Activated CD4-positive, CD25-positive, alpha-beta regulatory T cell treated with anti-CD3 and anti-CD28 coated beads, Interleukin-2, amount 50 U/mL, for 24 hours (primary cell): Measurements from ENCODE around the gene RAB40C.
A peak's percentile ranks its signal among the peaks of the same experiment; 100 is the strongest.
"Not testable (repeated sequence)": the region's sequence is repeated elsewhere in the genome, so short reads cannot be mapped to it uniquely, and the experiment has no call there.

Experiments used
- ATAC-seq, 2 donors: fragments of 150-1000 bp; cut with Tn5 transposase; one replicate each; pipeline ENCODE4 v1.10.0; 2021; ENCODE audit warnings: mild to moderate bottlenecking in 1 of 2, moderate library complexity in 1 of 2

RAB40C gene

DNA sequence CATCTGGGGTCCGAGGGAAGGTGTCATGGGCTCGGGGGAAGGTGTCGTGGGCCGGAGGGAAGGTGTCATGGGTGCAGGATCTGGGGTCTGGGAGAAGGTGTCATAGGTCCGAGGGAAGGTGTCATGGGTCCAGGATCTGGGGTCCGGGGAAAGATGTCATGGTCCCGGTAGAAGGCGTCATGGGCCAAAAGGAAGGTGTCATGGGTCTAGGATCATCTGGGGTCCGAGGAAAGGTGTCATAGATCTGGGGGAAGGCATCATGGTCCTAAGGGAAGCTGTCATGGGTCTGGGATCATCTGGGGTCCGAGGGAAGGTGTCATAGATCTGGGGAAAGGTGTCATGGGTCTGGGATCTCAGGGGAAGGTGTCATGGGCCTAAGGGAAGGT lies 942 bp downstream of the RAB40C start:
- no peak for ATAC-seq

DNA sequence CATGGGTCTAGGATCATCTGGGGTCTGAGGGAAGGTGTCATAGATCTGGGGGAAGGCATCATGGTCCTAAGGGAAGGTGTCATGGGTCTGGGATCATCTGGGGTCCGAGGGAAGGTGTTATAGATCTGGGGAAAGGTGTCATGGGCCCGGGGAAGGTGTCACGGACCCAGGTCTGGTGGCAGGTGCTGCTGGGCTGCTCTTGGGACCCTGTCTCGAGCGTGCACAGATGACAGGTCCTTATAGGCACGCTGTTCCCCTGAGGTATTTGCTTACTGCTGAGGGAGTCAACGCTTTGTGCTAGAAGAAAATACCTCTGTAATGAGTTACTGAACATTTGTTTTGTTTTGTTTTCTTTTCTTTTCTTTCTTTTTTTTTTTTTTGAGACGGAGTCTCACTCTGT lies 1.4 kb downstream of the RAB40C start:
- no peak for ATAC-seq

DNA sequence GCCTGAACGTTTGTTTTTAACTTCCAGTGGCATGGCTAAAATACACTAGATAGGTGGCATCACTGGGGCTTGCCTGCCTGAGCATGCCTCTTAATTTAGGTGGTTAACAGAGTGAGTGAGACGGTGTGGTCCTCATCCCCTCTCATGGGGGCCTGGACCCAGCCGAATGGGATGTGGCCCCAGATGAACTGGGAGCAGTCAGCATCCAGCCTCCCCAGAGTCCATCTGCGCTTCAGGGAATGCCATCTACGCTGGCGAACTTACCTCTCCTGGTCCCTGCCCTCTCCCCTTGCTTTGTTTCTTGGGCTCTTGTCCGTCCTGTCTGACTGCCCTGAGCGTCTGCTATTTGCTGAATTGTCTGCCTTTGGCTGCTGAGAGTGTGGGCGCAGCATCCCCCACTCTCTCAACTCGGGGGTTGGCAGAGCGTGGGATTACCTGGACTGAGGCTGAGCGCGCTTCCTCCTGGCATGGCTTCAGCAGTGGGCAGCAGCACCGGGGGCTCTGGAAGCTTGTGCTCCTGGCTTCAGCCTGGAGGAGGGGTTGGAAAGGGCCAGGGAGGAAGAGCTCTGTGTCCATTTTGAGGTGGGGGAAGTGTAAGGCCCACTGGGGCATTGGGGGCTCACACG lies 2.1 kb downstream of the RAB40C start:
- no peak for ATAC-seq

DNA sequence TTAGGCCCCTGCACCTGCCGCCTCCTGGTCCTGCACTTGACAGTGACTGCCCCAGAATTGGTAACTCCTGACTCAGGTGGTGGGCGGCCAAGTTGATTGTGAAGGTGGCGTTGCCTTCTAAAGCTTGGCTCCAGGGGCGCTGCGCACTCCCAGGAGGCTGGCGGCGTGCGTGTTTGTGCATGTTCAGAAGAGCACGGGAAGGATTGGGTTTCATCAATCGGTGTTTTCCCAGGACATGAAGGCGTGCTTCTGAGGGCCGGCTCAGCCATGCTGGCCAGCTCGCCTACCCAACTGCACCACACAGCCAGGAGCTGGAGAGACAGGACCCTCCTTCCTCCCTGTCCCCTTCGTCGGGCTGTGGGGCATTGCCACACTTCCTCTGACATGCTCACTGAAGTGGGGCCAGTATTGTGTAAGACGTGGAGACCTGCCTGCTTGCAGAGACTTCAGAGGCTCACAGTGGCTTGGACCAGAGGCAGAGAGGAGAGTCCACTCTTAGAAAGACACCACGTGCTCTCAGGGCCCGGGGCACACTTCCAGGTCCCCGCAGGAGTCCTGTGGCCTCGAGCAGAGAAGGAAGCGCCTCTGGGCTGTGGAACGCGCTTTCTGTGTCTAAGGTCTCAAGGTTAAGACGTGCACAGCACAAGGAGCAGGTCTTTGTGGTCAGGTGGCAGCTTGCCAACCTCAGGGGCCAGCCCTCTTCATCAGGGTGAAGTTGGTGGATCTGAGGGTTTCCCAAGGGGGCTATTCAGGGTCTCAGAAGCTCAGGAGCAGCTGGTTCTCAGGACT lies 2.8 kb downstream of the RAB40C start:
- ATAC-seq = no peak

DNA sequence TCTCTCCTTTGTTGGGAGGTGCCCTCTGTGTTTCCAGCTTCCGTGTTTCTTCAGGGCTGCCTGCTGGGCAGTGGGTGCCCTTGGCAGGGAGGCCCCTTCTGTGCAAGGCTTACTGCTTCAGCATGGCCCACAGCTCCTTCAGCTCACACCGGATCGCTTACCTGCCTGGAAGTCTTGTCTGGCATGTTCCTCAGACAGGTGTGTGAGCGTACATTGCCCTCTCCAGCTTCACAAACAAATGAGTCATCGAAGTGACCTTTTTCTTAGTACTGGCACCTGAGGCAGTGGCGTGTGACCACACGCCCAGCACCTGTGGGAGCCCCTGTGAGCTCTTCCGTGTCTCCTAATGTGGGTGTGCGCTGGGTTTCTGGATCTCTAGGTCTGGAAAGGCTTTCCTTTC lies 3.5 kb downstream of the RAB40C start:
- ATAC-seq = no peak

DNA sequence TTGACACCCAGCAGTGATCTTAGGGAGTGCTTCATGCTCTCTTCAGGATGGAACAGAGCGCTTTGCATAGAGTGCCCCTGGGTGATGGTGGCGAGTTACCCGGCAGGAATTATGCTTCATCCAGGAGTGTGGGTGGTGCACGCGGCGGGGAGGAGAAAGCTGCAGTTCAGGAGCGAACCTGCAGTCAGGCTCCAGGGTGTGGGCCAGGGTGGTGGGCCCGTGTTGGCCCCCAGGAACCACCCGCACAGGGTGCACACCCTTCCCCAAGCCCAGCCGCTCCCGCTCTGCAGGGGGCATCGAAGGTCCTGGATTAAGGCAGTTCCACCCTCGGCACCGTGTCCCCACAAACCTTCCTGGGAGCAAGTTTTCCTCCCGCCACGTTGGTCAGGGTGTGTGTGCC lies 3.9 kb downstream of the RAB40C start:
- ATAC-seq = no peak

DNA sequence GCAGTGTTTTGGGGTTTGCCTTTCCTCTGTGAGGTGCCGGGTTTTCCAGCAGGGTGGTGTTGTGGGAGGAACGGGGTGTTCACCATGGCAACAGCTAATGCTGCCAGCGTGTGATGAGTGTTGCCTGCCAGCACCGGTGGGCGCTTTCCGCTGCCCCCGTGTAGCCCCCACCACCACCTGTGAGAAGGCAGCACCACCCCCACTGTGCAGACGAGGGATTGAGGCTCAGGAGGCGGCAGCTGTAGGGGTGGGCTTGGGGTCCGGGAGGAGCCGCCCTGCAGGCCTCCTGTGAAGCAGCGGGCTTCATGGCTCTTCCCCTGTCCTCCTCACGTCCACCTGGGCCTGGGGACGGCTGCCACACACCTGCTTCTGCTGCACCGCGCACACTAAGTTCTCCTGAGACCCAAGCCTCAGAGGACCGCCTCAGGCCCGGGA lies 5.2 kb downstream of the RAB40C start:
- ATAC-seq = no peak

DNA sequence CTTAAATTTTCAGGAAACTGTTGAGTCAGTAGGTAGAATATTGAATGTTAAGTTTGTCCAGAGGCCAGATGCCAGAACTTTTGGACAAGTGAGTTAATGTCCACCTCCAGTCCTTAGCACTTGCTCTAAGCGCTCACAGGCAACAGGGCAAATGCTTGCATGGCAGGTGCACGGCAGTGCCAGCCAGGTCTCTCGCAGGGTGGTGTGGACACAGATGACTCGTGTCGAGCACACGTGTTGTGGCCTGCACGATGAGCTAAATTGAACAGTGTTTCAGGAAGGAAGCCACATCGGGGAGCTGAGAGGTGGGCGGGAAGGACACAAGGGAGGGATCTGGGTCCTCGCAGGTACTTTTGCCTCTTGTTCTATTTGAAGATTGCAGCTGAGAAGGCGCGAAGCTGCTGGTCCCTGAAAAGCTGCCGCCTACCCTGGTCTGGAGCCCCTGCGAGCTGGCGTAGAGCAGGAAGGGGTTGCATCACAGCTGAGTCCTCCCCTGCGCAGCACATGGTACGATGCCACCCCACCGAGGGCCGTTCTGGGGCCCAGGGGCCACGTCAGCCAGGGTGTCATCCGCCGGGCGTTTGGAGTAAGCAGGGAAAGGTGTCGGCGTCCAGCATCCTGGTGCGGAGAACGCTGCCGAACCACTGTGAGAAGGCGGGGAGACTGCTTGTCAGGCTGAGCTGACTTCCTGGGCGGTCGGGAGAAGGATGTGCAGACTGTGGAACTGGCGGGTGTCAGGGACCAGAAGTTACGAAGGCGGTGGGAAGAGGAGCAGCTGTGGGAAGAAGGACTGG lies 6.3 kb downstream of the RAB40C start:
- ATAC-seq = no peak

DNA sequence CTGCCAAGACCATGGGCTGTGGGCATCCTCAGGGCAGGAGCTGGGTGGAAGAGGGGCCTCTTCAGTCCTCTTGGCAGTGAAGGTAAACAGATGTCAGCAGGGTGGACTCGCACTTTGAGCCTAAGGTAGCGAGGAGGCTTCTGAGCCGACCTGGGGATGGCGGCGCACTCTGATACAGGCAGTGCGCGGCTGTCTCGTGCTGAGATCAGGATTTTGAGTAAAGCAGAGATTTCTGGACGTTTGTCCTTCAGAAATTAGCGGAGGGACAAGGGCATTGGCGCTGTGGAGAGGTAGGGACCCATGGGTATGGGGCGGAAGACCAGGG lies 6.8 kb downstream of the RAB40C start:
- no peak for ATAC-seq

DNA sequence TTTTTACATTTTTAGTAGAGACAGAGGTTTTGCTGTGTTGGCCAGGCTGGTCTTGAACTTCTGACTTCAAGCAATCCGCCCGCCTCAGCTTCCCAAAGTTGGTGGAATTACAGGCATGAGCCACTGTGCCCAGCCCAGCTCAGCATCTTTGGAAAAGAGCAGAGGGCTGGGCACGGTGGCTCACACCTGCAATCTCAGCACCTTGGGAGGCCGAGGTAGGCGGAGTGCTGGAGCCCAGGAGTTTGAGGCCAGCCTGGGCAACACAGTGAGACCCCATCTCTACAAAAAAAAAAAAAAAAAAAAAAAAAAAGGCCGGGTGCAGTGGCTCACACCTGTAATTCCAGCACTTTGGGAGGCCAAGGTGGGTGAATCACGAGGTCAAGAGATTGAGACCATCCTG lies 7.8 kb downstream of the RAB40C start:
- not testable (repeated sequence) for ATAC-seq

DNA sequence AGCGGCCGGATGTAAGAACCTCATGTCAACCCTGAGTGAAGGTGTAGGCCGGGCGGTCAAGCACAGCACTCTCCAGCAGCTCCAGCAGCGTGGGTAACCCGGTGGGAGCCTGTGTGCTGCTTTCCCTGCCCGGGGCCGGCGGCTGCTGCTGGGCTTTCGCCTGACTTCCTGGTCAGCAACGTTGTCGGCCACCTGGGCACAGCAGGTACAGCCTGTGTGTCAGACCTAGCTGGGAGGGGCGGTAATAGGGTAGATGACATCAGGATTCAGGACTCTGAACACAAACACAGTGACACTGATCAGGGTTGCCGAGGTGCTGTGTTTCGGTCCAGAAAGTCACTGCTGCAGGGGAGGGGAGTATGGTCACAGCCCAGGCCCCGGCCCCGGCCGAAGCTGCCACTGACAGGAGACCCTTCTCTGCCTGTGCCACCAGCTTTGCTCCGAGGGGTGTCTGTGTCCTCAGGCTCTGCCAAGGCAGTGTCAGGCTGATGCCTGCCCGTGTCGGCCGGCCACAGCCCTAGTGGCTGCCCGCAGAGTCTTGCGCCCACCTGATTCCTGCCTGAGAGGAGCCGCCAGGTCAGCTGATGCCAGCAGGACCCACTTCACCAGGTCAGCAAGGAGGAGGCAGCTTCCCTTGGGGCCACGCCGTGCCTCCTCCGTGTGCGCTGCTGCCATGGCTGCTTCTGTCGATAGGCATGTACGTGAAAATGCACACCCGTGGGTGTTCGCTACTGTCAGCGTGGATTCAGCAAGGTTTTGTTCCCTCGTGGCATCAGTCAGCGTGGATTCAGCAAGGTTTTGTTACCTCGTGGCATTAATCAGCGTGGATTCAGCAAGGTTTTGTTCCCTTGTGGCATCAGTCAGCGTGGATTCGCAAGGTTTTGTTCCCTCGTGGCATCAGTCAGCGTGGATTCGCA lies 9.2 kb downstream of the RAB40C start:
- no peak for ATAC-seq

DNA sequence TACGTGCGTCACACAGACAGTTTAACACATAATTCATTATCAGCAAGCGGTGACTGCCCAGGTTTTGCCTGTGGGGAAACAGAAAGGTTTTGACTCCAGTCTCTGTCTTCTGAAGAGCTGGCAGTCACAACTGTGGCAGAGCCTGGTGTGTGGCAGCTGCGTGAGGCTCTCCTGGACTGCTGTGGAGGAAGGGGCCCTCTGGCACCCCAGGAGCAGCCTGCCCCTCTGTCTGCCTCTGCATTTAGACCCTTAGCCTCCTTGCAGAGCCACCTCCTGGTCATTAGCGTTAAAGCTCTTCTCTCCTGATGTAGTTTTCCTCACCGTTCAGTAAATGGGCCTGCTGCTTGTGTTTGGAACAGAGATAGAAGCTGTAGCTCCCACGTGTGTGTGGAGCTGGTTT lies 10.9 kb downstream of the RAB40C start:
- no peak for ATAC-seq

DNA sequence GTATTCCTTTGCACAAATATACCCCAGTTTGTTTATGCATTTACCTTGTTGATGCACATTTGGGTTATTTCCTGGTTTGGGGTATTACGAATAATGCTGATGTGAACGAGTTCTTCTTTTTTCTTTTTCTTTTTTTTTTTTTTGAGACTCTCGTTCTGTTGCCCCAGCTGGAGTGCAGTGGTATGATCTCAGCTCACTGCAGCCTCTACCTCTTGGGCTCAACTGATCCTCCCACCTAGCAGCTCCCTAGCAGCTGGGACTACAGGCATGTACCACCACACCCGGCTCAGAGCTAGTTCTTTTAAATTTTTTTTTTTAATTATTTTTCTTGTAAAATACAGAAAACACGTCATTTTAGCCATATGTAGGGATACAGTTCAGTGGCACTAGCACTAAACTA lies 14.1 kb downstream of the RAB40C start:
- no peak for ATAC-seq

DNA sequence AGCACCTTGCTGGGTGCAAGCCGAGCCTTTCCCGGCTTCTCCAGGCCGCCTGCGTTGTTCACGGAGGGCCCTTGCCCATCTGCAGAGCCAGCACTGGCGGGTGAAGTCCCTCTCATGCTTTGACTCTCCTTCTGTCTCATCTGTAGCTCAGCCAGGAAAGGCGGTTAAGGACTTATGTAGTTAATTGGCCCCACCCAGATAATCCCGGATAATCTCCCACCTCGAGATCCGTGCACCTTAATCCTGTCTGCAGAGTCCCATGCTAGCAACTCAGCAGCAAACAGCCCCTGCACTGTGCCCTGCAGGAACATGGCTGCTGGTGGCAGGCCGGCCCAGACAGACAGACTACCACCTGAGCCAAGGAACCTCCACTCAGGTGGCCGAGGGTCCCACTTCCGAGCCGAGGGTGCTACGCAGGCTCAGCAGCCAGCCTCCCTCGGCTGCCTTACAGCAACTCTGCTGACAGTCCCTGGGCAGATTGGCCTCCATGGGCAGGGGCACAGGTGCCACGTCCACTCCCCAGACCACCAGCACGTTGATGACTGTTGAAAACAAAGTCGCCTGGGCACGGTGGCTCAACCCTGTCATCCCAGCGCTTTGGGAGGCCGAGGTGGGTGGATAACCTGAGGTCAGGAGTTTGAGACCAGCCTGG lies 16.9 kb downstream of the RAB40C start:
- no peak for ATAC-seq

DNA sequence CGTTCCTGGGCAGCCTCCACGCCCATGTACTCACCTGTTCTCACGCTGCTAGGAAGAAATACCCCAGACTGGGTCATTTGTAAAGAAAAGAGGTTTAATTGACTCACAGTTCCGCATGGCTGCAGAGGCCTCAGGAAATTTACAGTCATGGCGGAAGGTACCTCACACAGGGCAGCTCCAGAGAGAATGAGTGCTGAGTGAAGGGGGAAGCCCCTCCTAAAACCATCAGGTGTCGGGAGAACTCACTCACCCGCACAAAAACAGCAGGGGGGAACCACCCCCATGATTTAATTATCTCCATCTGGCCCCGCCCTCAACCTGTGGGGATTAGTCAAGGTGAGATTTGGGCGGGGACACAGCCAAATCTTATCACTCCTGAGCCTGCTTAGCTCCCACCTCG lies 18.2 kb downstream of the RAB40C start:
- ATAC-seq = peak; percentile 97 to 98

DNA sequence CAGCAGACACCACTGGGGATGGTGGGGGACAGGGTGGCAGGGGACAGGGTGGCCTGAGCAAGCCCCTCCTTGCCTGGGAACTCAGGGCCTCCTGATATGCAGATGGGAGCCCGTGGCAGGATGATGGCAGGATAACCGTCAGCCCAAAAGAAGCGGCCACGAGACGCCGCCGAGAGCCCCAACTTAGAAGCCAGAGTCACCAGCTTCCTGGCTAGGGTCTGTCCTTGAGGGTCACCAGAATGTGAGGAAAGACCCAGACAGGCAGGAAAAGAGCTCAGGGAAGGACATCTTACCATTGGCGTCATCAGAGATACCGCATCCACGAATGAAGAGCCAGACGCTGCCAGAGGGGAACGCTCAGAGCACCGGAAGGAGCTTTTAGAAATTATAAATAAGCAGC lies 19.4 kb downstream of the RAB40C start:
- no peak for ATAC-seq

DNA sequence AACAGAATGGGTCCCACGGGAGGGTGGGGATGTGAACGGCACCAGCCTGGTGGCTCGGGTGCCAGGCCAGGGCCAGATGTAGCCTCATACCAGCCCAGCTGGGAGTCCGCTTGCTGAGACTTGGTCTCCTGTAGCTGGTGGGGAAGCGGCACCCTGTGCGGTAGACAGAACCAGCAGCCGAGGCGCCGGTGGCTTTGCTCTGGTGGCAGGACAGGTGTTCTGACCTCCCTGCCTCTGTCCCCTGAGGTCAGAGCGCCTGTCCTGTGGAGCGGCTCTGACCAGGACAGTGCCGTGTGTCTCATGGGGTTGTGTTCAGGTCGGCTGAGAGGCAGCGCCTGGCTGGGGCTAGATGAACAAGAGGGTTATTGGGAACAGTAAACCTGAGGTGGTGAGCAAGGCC lies 20.1 kb downstream of the RAB40C start:
- no peak for ATAC-seq

DNA sequence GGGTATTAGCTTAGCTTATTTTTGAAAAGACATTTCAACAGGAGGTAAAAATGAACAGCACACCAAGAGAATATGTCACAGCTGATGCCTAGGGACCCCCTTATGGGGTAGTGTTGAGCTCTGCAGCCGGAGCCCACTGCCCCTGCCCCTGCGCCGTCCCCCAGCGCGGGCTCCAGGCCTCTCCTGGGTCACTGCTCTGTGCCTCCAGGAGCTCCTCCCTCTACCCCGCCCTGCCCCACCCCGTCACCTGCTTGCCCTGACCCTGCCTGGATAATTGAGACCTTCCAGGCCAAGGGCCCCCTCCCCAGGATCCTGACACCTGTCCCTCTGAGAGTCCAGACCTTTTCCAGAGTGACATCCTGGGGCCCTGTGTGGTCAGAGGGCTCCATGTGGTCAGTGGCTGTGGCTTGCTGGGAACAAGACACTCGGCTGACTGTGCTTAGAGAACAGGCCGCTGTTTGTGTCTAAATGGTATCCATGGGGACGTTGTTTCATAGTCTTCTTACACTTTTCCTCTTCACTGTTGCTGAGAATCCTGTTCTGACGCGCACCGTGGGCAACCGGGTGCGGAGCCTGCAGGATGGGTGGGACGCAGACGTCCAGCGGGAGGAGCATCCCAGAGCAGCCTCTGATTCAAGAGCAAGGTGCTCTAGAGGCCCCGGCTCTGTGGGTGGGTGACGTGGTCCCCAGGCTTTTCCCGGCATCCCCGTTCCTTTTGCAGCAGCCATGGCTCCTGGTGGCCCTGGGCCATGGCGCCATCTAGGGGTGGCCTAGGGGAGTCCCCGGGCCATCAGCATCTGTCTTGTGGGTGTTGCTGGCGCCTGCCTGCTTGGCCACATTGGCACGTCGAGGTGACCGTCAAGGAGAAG lies 20.9 kb downstream of the RAB40C start:
- ATAC-seq = peak in 1 of 2 donors; percentile 18

DNA sequence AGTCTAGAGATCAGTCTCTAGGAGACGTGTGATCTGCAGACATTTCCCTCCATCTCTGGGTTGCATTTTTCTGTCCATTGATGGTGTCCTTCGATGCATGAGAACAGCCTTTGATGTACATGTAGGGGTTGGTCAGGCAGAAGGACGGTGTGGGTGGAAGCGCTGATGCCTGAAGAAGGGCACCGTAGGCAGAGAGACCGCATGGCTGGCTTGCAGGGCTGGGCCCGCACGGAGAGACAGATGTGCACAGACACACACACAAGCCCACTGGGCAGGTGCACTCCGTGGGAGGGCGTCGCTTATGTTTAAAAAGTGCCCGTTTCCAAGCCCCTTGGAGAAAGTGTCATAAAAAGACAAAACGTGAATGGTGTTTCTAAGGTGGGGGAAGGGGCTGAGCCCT lies 25.3 kb downstream of the RAB40C start:
- no peak for ATAC-seq

DNA sequence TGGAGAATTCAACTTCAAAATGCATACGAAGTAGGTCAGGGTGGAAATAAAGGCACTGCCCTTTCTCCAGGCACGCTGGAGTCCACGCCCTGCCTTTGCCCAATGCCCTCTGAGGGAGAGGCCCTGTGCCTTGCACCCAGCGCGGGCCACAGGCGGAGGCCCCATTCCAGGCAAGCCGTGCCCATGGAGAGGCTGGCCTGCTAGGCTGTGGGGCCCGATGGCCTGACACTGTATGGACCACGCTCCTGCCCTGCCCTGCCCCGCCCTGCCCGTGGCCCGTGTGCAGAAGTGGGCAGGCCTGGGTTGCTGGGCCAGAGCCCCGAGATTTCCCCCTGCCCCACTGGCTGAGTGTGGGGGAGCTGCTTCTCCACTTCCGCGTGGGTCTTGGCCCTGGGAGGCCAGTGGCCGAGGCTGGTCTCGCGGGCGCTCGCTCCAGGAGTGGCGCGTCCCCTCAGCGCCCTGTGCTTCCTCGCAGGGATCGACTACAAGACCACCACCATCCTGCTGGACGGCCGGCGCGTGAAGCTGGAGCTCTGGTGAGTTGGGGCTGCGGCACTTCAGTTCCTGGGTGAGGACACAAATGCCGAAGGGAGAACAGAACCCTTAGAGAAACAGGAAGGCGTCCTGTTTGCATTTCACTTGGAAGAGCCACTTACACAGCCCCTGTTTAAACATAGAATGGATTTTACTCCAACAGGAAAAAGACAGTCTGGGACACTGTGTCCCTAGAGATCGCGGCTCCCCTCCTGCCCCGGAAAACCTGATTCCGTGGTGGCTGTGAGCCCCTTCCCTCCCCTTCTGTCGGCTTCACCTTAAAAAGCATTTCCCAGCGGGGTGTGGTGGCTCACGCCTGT lies 27.1 kb downstream of the RAB40C start:
- no peak for ATAC-seq
